RWPE2 (cell line): ENCODE results near the gene PLD5.
"Not testable (repeated sequence)": the region's sequence is repeated elsewhere in the genome, so short reads cannot be mapped to it uniquely, and the experiment has no call there.

ENCODE experiments used
- ATAC-seq: fragments of 200-7000 bp; cut with Tn5 transposase; 3 replicates; pipeline ENCODE4 v1.9.1; 2021; ENCODE audit warnings: low read depth
- DNase-seq: peaks from one replicate; pipeline ENCODE4 v3.0.0-alpha.2; 2020; ENCODE audit warnings: low spot score
- H3K27ac ChIP-seq: fragments of 450-650 bp; 2 replicates; pipeline ENCODE4 v1.5.1; 2017; ENCODE audit warnings: mild to moderate bottlenecking; ENCODE audit not compliant: poor library complexity, severe bottlenecking
- H3K27me3 ChIP-seq: fragments of 250-450 bp; sonication (Bioruptor Pico); 2 replicates; pipeline ENCODE4 v1.5.1; 2021; ENCODE audit warnings: mild to moderate bottlenecking, moderate library complexity; ENCODE audit not compliant: insufficient read depth, poor library complexity, severe bottlenecking
- H3K36me3 ChIP-seq: fragments of 250-450 bp; sonication (Bioruptor Pico); 2 replicates; pipeline ENCODE4 v1.5.1; 2020; ENCODE audit warnings: low read depth, mild to moderate bottlenecking, moderate library complexity
- H3K4me1 ChIP-seq: fragments of 250-450 bp; sonication (Bioruptor Pico); 2 replicates; pipeline ENCODE4 v1.5.1; 2021; ENCODE audit warnings: mild to moderate bottlenecking, moderate library complexity; ENCODE audit not compliant: insufficient read depth, poor library complexity, severe bottlenecking
- H3K4me3 ChIP-seq: fragments of 250-450 bp; sonication (Bioruptor Pico); 2 replicates; pipeline ENCODE4 v1.5.1; 2021; ENCODE audit warnings: mild to moderate bottlenecking, moderate library complexity; ENCODE audit not compliant: severe bottlenecking
- H3K9me3 ChIP-seq: fragments of 250-450 bp; sonication (Bioruptor Pico); 2 replicates; pipeline ENCODE4 v1.5.1; 2021; ENCODE audit warnings: mild to moderate bottlenecking, moderate library complexity; ENCODE audit not compliant: severe bottlenecking
- CTCF ChIP-seq: fragments of 450-650 bp; IDR thresholded peaks from one replicate; pipeline ENCODE4 v1.5.1; 2017; ENCODE audit warnings: mild to moderate bottlenecking, moderate library complexity; ENCODE audit not compliant: poor library complexity, severe bottlenecking

PLD5 gene

GRCh38 chr1:242349636-242350035 lies 174.9 kb downstream of the PLD5 start:
- ATAC-seq, result no peak
- no peak for TF ChIP-seq CTCF
- H3K27me3 ChIP-seq, result no peaks in the 10 kb centered on the region

GRCh38 chr1:242330865-242331264 lies 193.6 kb downstream of the PLD5 start:
- not testable (repeated sequence) for H3K27ac ChIP-seq, H3K4me1 ChIP-seq, H3K4me3 ChIP-seq, DNase-seq, ATAC-seq, H3K27me3 ChIP-seq, H3K9me3 ChIP-seq, H3K36me3 ChIP-seq

More at GRCh38 chr1:242349636-242350035, 174.9 kb downstream of the PLD5 start:
- H3K36me3 ChIP-seq, result no peaks in the 10 kb centered on the region
- DNase-seq, result no peak
- H3K9me3 ChIP-seq, result no peaks in the 10 kb centered on the region
- no peak overlapping the region for H3K4me3 ChIP-seq
- no peaks in the 10 kb centered on the region for H3K4me1 ChIP-seq
- no peak overlapping the region for H3K27ac ChIP-seq

- ATAC-seq, H3K4me3 ChIP-seq, DNase-seq, H3K9me3 ChIP-seq, H3K27ac ChIP-seq, H3K36me3 ChIP-seq, H3K27me3 ChIP-seq, H3K4me1 ChIP-seq: not testable (repeated sequence)
Measured at GRCh38 chr1:242327381-242327780, 197.1 kb downstream of the PLD5 start.

- H3K4me3 ChIP-seq, H3K4me1 ChIP-seq, H3K27me3 ChIP-seq, H3K27ac ChIP-seq, H3K9me3 ChIP-seq, H3K36me3 ChIP-seq, DNase-seq: not testable (repeated sequence)
- peak; percentile 64; the same call in 2 of the 3 replicates for ATAC-seq
Measured at GRCh38 chr1:242321981-242322380, 202.5 kb downstream of the PLD5 start.

- no peaks in the 10 kb centered on the region for H3K9me3 ChIP-seq
- ATAC-seq (no peak), DNase-seq (no peak)
- H3K4me3 ChIP-seq, result no peak overlapping the region
- H3K4me1 ChIP-seq, result no peaks in the 10 kb centered on the region
- no peak overlapping the region for H3K27ac ChIP-seq
- H3K27me3 ChIP-seq, result no peaks in the 10 kb centered on the region
- H3K36me3 ChIP-seq, result no peaks in the 10 kb centered on the region
- no peak for TF ChIP-seq CTCF
Measured at GRCh38 chr1:242318140-242318539, 206.4 kb downstream of the PLD5 start.

- ATAC-seq, H3K9me3 ChIP-seq, H3K4me1 ChIP-seq, H3K36me3 ChIP-seq, H3K27me3 ChIP-seq, DNase-seq, H3K27ac ChIP-seq, H3K4me3 ChIP-seq: not testable (repeated sequence)
Measured at GRCh38 chr1:242314865-242315264, 209.6 kb downstream of the PLD5 start.

GRCh38 chr1:242314085-242314649 lies 210.3 kb downstream of the PLD5 start:
- ATAC-seq, H3K9me3 ChIP-seq, H3K27me3 ChIP-seq, H3K27ac ChIP-seq, H3K36me3 ChIP-seq, DNase-seq, H3K4me1 ChIP-seq, H3K4me3 ChIP-seq: not testable (repeated sequence)

- DNase-seq, result not testable (repeated sequence)
Measured at GRCh38 chr1:242308681-242309080, 215.8 kb downstream of the PLD5 start.

GRCh38 chr1:242293781-242294180 lies 230.7 kb downstream of the PLD5 start:
- H3K4me1 ChIP-seq, H3K9me3 ChIP-seq, H3K4me3 ChIP-seq, H3K36me3 ChIP-seq, H3K27ac ChIP-seq, DNase-seq, ATAC-seq, H3K27me3 ChIP-seq: not testable (repeated sequence)

More at GRCh38 chr1:242308681-242309080, 215.8 kb downstream of the PLD5 start:
- not testable (repeated sequence) for H3K27me3 ChIP-seq, H3K4me1 ChIP-seq, H3K36me3 ChIP-seq, H3K27ac ChIP-seq, H3K9me3 ChIP-seq, ATAC-seq, H3K4me3 ChIP-seq

GRCh38 chr1:242288067-242288466 lies 236.4 kb downstream of the PLD5 start:
- not testable (repeated sequence) for ATAC-seq, H3K4me3 ChIP-seq, H3K4me1 ChIP-seq

More at GRCh38 chr1:242288067-242288466, 236.4 kb downstream of the PLD5 start:
- H3K9me3 ChIP-seq, H3K36me3 ChIP-seq, H3K27ac ChIP-seq, H3K27me3 ChIP-seq, DNase-seq: not testable (repeated sequence)
